H1 (cell line): Measurements from ENCODE around the gene ESYT1. TPM values are rescaled to one million over a fixed set of nuclear protein-coding genes. Genes with fewer than 3 reads are reported as not detected.

ENCODE experiments used
- BRCA1 ChIP-seq: IDR thresholded peaks from 2 replicates; pipeline ENCODE4 v1.6.1; 2012; ENCODE audit warnings: low read depth, low read length, improper control_type of control experiment
- CTBP2 ChIP-seq: IDR thresholded peaks from 2 replicates; pipeline ENCODE4 v1.7.0; 2011; ENCODE audit warnings: borderline replicate concordance, mild to moderate bottlenecking, moderate library complexity, mixed read lengths, low read length; ENCODE audit not compliant: insufficient read depth, insufficient read length
- CTCF ChIP-seq, 3 experiments: IDR thresholded peaks; 1 replicate in 2 of 3; 2 replicates in 1 of 3; pipeline versions ENCODE4 v1.5.1 to v1.6.1; 2011; ENCODE audit warnings: low read length in 3 of 3, mild to moderate bottlenecking in 3 of 3, inconsistent platforms in 2 of 3, low read depth in 1 of 3, moderate library complexity in 1 of 3; ENCODE audit not compliant: insufficient read depth in 1 of 3; ENCODE audit errors: control extremely low read depth in 1 of 3
- EGR1 ChIP-seq: IDR thresholded peaks from 2 replicates; pipeline ENCODE4 v1.6.1; 2011; ENCODE audit warnings: low read depth, low read length, borderline replicate concordance
- KDM4A ChIP-seq: IDR thresholded peaks from one replicate; pipeline ENCODE4 v1.7.1; 2012; ENCODE audit warnings: low read depth, mild to moderate bottlenecking, moderate library complexity, low read length, inconsistent platforms; ENCODE audit not compliant: severe bottlenecking
- MAFK ChIP-seq: IDR thresholded peaks from 2 replicates; pipeline ENCODE4 v1.6.1; 2012; ENCODE audit warnings: low read depth, mild to moderate bottlenecking, improper control_type of control experiment, low read length
- NRF1 ChIP-seq: IDR thresholded peaks from 2 replicates; pipeline ENCODE4 v1.6.1; 2011; ENCODE audit warnings: mild to moderate bottlenecking, low read depth, low read length, improper control_type of control experiment
- RFX5 ChIP-seq: IDR thresholded peaks from 2 replicates; pipeline ENCODE4 v1.6.1; 2011; ENCODE audit warnings: low read depth, low read length, improper control_type of control experiment, borderline replicate concordance
- TBP ChIP-seq: IDR thresholded peaks from 2 replicates; pipeline ENCODE4 v1.6.1; 2011; ENCODE audit warnings: low read depth, low read length, improper control_type of control experiment
- polyA plus RNA-seq, 7 experiments: library from polyadenylated mRNA; depleted of rRNA in 3 of 7; stranded (reverse) in 5 of 7; unstranded in 2 of 7; fragments of >200 nt in 5 of 7; fragments of 200-250 nt in 2 of 7; gene quantifications; 1 replicate in 5 of 7; 2 replicates in 1 of 7; 4 replicates in 1 of 7; pipeline versions ENCODE4 v1.2.1 to v1.2.3, GENCODE V29; 2011 to 2013; ENCODE audit warnings: missing spikeins in 2 of 7, mixed read lengths in 2 of 7
- total RNA-seq: library from RNA; stranded (reverse); fragmentation: NEBNext Ultra II Directional; extraction: Animal tissue kit (Norgen Biotek cat#: 25700); gene quantifications from 2 replicates; pipeline ENCODE4 v1.2.1, GENCODE V29; 2021
- TF ChIP-seq, protein P1 (sequence below): IDR thresholded peaks from 2 replicates; pipeline ENCODE4 v1.6.1; 2011; ENCODE audit warnings: low read depth, mild to moderate bottlenecking, low read length; ENCODE audit not compliant: insufficient read depth

Gene ESYT1
- total and polyA plus RNA-seq, 2 of the 8 experiments (the other 6 are each of a cell fraction or from before 2014, with no cell fraction given) = 86.9 to 165 TPM

DNA sequence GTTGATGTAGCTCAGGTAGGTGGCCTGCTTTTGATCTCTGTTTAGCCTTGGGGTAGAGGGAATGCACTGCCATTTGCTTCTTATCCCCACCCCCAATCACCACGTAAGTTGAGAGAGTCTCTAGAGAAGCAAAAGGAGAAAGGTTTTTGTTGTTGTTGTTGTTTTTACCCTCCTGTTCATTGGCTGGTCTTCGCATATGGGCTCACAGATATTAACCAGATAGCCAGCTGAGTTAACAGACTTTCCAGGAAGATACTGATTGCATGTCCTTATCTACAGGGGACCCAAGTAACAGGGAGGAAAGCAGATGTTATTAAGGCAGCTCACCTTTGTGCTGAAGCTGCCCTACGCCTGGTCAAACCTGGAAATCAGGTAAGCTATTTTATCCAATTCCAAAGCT lies 20.8 kb upstream of the ESYT1 start (continued):
- TF ChIP-seq CTCF (IDR thresholded peaks at IDR 0.05; ENCODE audit: control extremely low read depth in 1 of 3, insufficient read depth in 1 of 3, low read depth in 1 of 3, low read length in 3 of 3) (no peak), RFX5 (no peak), CTBP2 (no peak), TBP (no peak), BRCA1 (no peak), KDM4A (no peak), MAFK (no peak), NRF1 (no peak), EGR1 (no peak)
- TF ChIP-seq, protein P1, sequence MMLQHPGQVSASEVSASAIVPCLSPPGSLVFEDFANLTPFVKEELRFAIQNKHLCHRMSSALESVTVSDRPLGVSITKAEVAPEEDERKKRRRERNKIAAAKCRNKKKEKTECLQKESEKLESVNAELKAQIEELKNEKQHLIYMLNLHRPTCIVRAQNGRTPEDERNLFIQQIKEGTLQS = no peak
- TF ChIP-seq, all 59 proteins: peak for 0
